ENCODE data around the gene GIPC1. TPM values are rescaled to one million over a fixed set of nuclear protein-coding genes. Genes with fewer than 3 reads are reported as not detected.

Gene GIPC1
- total RNA-seq, 4 donors from 2014 or later, result 135 to 217 (median 164) TPM

- H3K4me3 ChIP-seq (ENCODE audit: low read depth, poor library complexity, severe bottlenecking), result peak within 1 kb of the TSS; percentile 83
- DNase-seq (ENCODE audit: low spot score in 2 of 2), result peak; percentile 100
- intact Hi-C loops (cut with DNase I; ENCODE audit: low total_unique reads), result no loop called here
- 0 to 1% methylated on average over 48 to 54 of the region's 59 CpGs for WGBS, 2 donors
- TF ChIP-seq CTCF (IDR thresholded peaks at IDR 0.05) (no peak), POLR2A (IDR thresholded peaks at IDR 0.05) (peak in 1 of 2 donors; percentile 83)
These were observed 33.5 kb upstream of the GIPC1 start, which contains the start of gene TECR for GRCh38 chr19:14529254-14530004. Gene TECR (plus strand): TSS chr19:14529594. CDS start chr19:14529697, 103 bp downstream.

- intact Hi-C loops (cut with DNase I; ENCODE audit: low total_unique reads), result no loop called here
- TF ChIP-seq POLR2A (IDR thresholded peaks at IDR 0.05) (no peak), CTCF (IDR thresholded peaks at IDR 0.05) (no peak)
- DNase-seq (ENCODE audit: low spot score in 2 of 2), result no peak
- H3K4me3 ChIP-seq (ENCODE audit: low read depth, poor library complexity, severe bottlenecking), result no peak overlapping the region
- 33 to 34% methylated on average over 39 of the region's 39 CpGs for WGBS, 2 donors
These were observed 32.7 kb upstream of the GIPC1 start for GRCh38 chr19:14528419-14529253.

GRCh38 chr19:14526423-14526822, 30.5 kb upstream of the GIPC1 start:
- 58% methylated on average over 4 of the region's 4 CpGs for WGBS, 2 donors
- no peak overlapping the region for H3K4me3 ChIP-seq (ENCODE audit: low read depth, poor library complexity, severe bottlenecking)
- intact Hi-C loops (cut with DNase I; ENCODE audit: low total_unique reads), result no loop called here
- no peak for DNase-seq (ENCODE audit: low spot score in 2 of 2)
- no peak for TF ChIP-seq CTCF (IDR thresholded peaks at IDR 0.05)
- TF ChIP-seq POLR2A (IDR thresholded peaks at IDR 0.05), result no peak

GRCh38 chr19:14525729-14526128, 29.8 kb upstream of the GIPC1 start:
- peak in 1 of 2 donors; percentile 73 for DNase-seq (ENCODE audit: low spot score in 2 of 2)
- no peak overlapping the region for H3K4me3 ChIP-seq (ENCODE audit: low read depth, poor library complexity, severe bottlenecking)
- TF ChIP-seq CTCF (IDR thresholded peaks at IDR 0.05) (no peak), POLR2A (IDR thresholded peaks at IDR 0.05) (no peak)
- WGBS, 2 donors, result 38 to 51% methylated on average over 6 of the region's 6 CpGs
- intact Hi-C loops (cut with DNase I; ENCODE audit: low total_unique reads), result no loop called here

- WGBS, 2 donors, result 89 to 90% methylated on average over 4 of the region's 4 CpGs
- no peak overlapping the region for H3K4me3 ChIP-seq (ENCODE audit: low read depth, poor library complexity, severe bottlenecking)
- no peak for DNase-seq (ENCODE audit: low spot score in 2 of 2)
- TF ChIP-seq POLR2A (IDR thresholded peaks at IDR 0.05), result no peak
- no peak for TF ChIP-seq CTCF (IDR thresholded peaks at IDR 0.05)
- intact Hi-C loops (cut with DNase I; ENCODE audit: low total_unique reads), result no loop called here
These were observed 24.6 kb upstream of the GIPC1 start for GRCh38 chr19:14520543-14520942.

Data from lower leg skin (tissue), 4 donors.